ENCODE results near the gene EMC8.

Gene EMC8

GRCh38 chr16:85784813-85785212, 14.5 kb downstream of the EMC8 start:
- no peak for TF ChIP-seq CTCF (conservative IDR thresholded peaks at IDR 0.05; ENCODE audit: control insufficient read depth, insufficient read depth, low read depth, low read length)
- no peak for DNase-seq (ENCODE audit: low read depth)
- H3K4me3 ChIP-seq (ENCODE audit: control insufficient read depth, low read depth, low read length), result no peak overlapping the region

- no peak for DNase-seq (ENCODE audit: low read depth)
- no peak overlapping the region for H3K4me3 ChIP-seq (ENCODE audit: control insufficient read depth, low read depth, low read length)
- no peak for TF ChIP-seq CTCF (conservative IDR thresholded peaks at IDR 0.05; ENCODE audit: control insufficient read depth, insufficient read depth, low read depth, low read length)
Measured at GRCh38 chr16:85783441-85783840, 15.9 kb downstream of the EMC8 start.

GRCh38 chr16:85782451-85782850, 16.9 kb downstream of the EMC8 start:
- DNase-seq (ENCODE audit: low read depth), result no peak
- H3K4me3 ChIP-seq (ENCODE audit: control insufficient read depth, low read depth, low read length), result no peak overlapping the region

GRCh38 chr16:85781695-85782370, 17.5 kb downstream of the EMC8 start:
- no peak overlapping the region for H3K4me3 ChIP-seq (ENCODE audit: control insufficient read depth, low read depth, low read length)
- TF ChIP-seq CTCF (conservative IDR thresholded peaks at IDR 0.05; ENCODE audit: control insufficient read depth, insufficient read depth, low read depth, low read length), result no peak
- DNase-seq (ENCODE audit: low read depth), result peak; percentile 34

More at GRCh38 chr16:85782451-85782850, 16.9 kb downstream of the EMC8 start:
- no peak for TF ChIP-seq CTCF (conservative IDR thresholded peaks at IDR 0.05; ENCODE audit: control insufficient read depth, insufficient read depth, low read depth, low read length)

- TF ChIP-seq CTCF (conservative IDR thresholded peaks at IDR 0.05; ENCODE audit: control insufficient read depth, insufficient read depth, low read depth, low read length), result no peak
- no peak for DNase-seq (ENCODE audit: low read depth)
Measured at GRCh38 chr16:85781156-85781555, 18.2 kb downstream of the EMC8 start.

GRCh38 chr16:85780281-85780680, 19.1 kb downstream of the EMC8 start:
- DNase-seq (ENCODE audit: low read depth), result no peak
- H3K4me3 ChIP-seq (ENCODE audit: control insufficient read depth, low read depth, low read length), result no peak overlapping the region
- TF ChIP-seq CTCF (conservative IDR thresholded peaks at IDR 0.05; ENCODE audit: control insufficient read depth, insufficient read depth, low read depth, low read length), result no peak

More at GRCh38 chr16:85781156-85781555, 18.2 kb downstream of the EMC8 start:
- H3K4me3 ChIP-seq (ENCODE audit: control insufficient read depth, low read depth, low read length), result no peak overlapping the region

Measured in fibroblast of mammary gland (primary cell).